Hepatocyte (in vitro differentiated cells): Measurements from ENCODE around the gene CBX5.
A peak's percentile ranks its signal among the peaks of the same experiment; 100 is the strongest.

Experiments used
- EZH2phosphoT487 ChIP-seq: fragments of 200-600 bp; sonication (generic); IDR thresholded peaks from one replicate; pipeline ENCODE4 v1.6.1; 2018; ENCODE audit warnings: antibody characterized with exemption, mild to moderate bottlenecking, low read depth, moderate library complexity; ENCODE audit not compliant: unreplicated experiment, severe bottlenecking
- TF ChIP-seq, protein P1 (sequence below): fragments of 200-600 bp; sonication (generic); IDR thresholded peaks from 2 replicates; pipeline ENCODE4 v1.5.1; 2016; ENCODE audit warnings: antibody characterized with exemption, mild to moderate bottlenecking; ENCODE audit not compliant: poor library complexity

DNA sequence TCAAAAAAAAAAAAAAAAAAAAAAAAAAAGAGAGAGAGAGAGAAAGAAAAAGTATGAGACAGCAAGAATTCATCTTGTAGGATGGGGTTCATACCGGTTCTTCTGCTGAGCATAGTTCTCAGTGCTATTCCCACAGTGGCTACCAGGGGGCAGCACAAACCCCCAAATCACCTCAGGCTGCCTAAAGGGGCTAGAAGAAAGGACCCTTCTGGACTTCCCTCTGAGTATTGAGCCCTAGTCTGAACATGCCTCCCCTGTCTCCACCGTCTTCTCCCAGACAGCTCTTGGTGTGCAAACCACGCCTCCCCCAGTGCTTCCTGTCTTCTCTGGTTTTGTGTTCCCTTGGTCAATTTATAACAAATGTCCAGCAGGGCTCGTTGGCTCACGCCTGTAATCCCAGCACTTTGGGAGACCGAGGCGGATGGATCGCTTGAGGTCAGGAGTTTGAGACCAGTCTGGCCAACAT lies 59.8 kb downstream of the CBX5 start:
- TF ChIP-seq, protein P1, sequence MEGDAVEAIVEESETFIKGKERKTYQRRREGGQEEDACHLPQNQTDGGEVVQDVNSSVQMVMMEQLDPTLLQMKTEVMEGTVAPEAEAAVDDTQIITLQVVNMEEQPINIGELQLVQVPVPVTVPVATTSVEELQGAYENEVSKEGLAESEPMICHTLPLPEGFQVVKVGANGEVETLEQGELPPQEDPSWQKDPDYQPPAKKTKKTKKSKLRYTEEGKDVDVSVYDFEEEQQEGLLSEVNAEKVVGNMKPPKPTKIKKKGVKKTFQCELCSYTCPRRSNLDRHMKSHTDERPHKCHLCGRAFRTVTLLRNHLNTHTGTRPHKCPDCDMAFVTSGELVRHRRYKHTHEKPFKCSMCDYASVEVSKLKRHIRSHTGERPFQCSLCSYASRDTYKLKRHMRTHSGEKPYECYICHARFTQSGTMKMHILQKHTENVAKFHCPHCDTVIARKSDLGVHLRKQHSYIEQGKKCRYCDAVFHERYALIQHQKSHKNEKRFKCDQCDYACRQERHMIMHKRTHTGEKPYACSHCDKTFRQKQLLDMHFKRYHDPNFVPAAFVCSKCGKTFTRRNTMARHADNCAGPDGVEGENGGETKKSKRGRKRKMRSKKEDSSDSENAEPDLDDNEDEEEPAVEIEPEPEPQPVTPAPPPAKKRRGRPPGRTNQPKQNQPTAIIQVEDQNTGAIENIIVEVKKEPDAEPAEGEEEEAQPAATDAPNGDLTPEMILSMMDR: peak; percentile 91
- no peak for TF ChIP-seq EZH2phosphoT487
